ENCODE results near the gene NRIP1. TPM values are rescaled to one million over a fixed set of nuclear protein-coding genes. Genes with fewer than 3 reads are reported as not detected.

NRIP1 gene
- total RNA-seq, 2 donors from 2014 or later: 29.9 to 35.9 TPM

- no peak for DNase-seq
- no peak overlapping the region for H3K9ac ChIP-seq (ENCODE audit: extremely low read depth, low read length, poor library complexity, severe bottlenecking)
- no peak for TF ChIP-seq CTCF (conservative IDR thresholded peaks at IDR 0.05)
- no peaks in the 10 kb centered on the region for H3K27me3 Mint-ChIP-seq (ENCODE audit: insufficient read depth)
- no peaks in the 10 kb centered on the region for H3K36me3 Mint-ChIP-seq (ENCODE audit: low read depth)
- H3K9me3 Mint-ChIP-seq: no peaks in the 10 kb centered on the region
- H3K9me3 ChIP-seq (ENCODE audit: control insufficient read depth, low read length): no peaks in the 10 kb centered on the region
- H3K4me1 Mint-ChIP-seq: peaks cover 78% of the 10 kb centered on the region
- H3K27ac Mint-ChIP-seq: no peak overlapping the region
- WGBS, 2 experiments (ENCODE audit: insufficient coverage in 1 of 2, insufficient read length in 1 of 2): 80 to 90% methylated on average over 1 to 4 of the region's 4 CpGs
- peaks cover 29% of the 10 kb centered on the region for H3K4me1 ChIP-seq (ENCODE audit: control insufficient read depth, insufficient read depth, low read length)
- no peaks in the 10 kb centered on the region for H3K27me3 ChIP-seq (ENCODE audit: control insufficient read depth, insufficient read depth, low read length, poor library complexity, severe bottlenecking)
- no peak overlapping the region for H3K4me3 Mint-ChIP-seq
- H3K4me3 ChIP-seq (ENCODE audit: low read length): no peak overlapping the region
- H3K36me3 ChIP-seq (ENCODE audit: control insufficient read depth, insufficient read depth, low read length): no peaks in the 10 kb centered on the region
- H3K27ac ChIP-seq (ENCODE audit: low read depth, low read length): no peak overlapping the region
These were observed 10.1 kb downstream of the NRIP1 start for GRCh38 chr21:15054606-15055239.

- no peak overlapping the region for H3K27ac Mint-ChIP-seq
- no peaks in the 10 kb centered on the region for H3K9me3 ChIP-seq (ENCODE audit: control insufficient read depth, low read length)
- no peaks in the 10 kb centered on the region for H3K36me3 ChIP-seq (ENCODE audit: control insufficient read depth, insufficient read depth, low read length)
- H3K9ac ChIP-seq (ENCODE audit: extremely low read depth, low read length, poor library complexity, severe bottlenecking): no peak overlapping the region
- H3K27ac ChIP-seq (ENCODE audit: low read depth, low read length): no peak overlapping the region
- H3K4me3 ChIP-seq (ENCODE audit: low read length): no peak overlapping the region
- H3K27me3 ChIP-seq (ENCODE audit: control insufficient read depth, insufficient read depth, low read length, poor library complexity, severe bottlenecking): no peaks in the 10 kb centered on the region
- DNase-seq: no peak
- no peaks in the 10 kb centered on the region for H3K27me3 Mint-ChIP-seq (ENCODE audit: insufficient read depth)
- peaks cover 28% of the 10 kb centered on the region for H3K4me1 ChIP-seq (ENCODE audit: control insufficient read depth, insufficient read depth, low read length)
- no peaks in the 10 kb centered on the region for H3K9me3 Mint-ChIP-seq
- H3K36me3 Mint-ChIP-seq (ENCODE audit: low read depth): no peaks in the 10 kb centered on the region
- no peak for TF ChIP-seq CTCF (conservative IDR thresholded peaks at IDR 0.05)
- WGBS, 2 experiments (ENCODE audit: insufficient coverage in 1 of 2, insufficient read length in 1 of 2): 75 to 78% methylated on average over 2 to 3 of the region's 4 CpGs
- peaks cover 71% of the 10 kb centered on the region for H3K4me1 Mint-ChIP-seq
- H3K4me3 Mint-ChIP-seq: no peak overlapping the region
These were observed 10.7 kb downstream of the NRIP1 start for GRCh38 chr21:15054089-15054488.

GRCh38 chr21:15053500-15053899 is 11.3 kb downstream of the NRIP1 start:
- peaks cover 26% of the 10 kb centered on the region for H3K4me1 ChIP-seq (ENCODE audit: control insufficient read depth, insufficient read depth, low read length)
- peaks cover 67% of the 10 kb centered on the region for H3K4me1 Mint-ChIP-seq

More at GRCh38 chr21:15053500-15053899, 11.3 kb downstream of the NRIP1 start:
- DNase-seq: no peak
- Mint-ChIP-seq H3K4me3 (no peak overlapping the region), H3K9me3 (no peaks in the 10 kb centered on the region), H3K36me3 (ENCODE audit: low read depth) (no peaks in the 10 kb centered on the region), H3K27ac (no peak overlapping the region), H3K27me3 (ENCODE audit: insufficient read depth) (no peaks in the 10 kb centered on the region)
- H3K9ac ChIP-seq (ENCODE audit: extremely low read depth, low read length, poor library complexity, severe bottlenecking): no peak overlapping the region
- H3K27me3 ChIP-seq (ENCODE audit: control insufficient read depth, insufficient read depth, low read length, poor library complexity, severe bottlenecking): no peaks in the 10 kb centered on the region
- 100% methylated on average over 1 of the region's 1 CpG; no CpG with 5 or more reads in 1 of the 2 experiments for WGBS, 2 experiments (ENCODE audit: insufficient coverage in 1 of 2, insufficient read length in 1 of 2)
- no peak overlapping the region for H3K4me3 ChIP-seq (ENCODE audit: low read length)
- H3K27ac ChIP-seq (ENCODE audit: low read depth, low read length): no peak overlapping the region
- no peaks in the 10 kb centered on the region for H3K36me3 ChIP-seq (ENCODE audit: control insufficient read depth, insufficient read depth, low read length)
- no peak for TF ChIP-seq CTCF (conservative IDR thresholded peaks at IDR 0.05)
- H3K9me3 ChIP-seq (ENCODE audit: control insufficient read depth, low read length): no peaks in the 10 kb centered on the region
